ENCODE data around the gene KASH5. TPM values are rescaled to one million over a fixed set of nuclear protein-coding genes. Genes with fewer than 3 reads are reported as not detected.

The KASH5 gene
- polyA plus RNA-seq, 1 experiment: not detected

- ChIA-PET CTCF (interaction anchor here (0.6 to 2.6 kb wide), 5 partner anchors 9 to 78 kb away, joined by 3 to 9 read pairs (median 3); partner anchors contain the start of gene FLT3LG), POLR2A (interaction anchor here (0.6 to 1.0 kb wide), 2 partner anchors 43 to 224 kb away, joined by 3 to 4 read pairs; partner anchors contain the start of genes PRMT1 and RPS11)
- DNase-seq (ENCODE audit: low read depth): peak; percentile 80
- Histone ChIP-seq H3K27me3 (ENCODE audit: control insufficient read depth, insufficient read depth, low read length) (no peaks in the 10 kb centered on the region), H3K4me3 (ENCODE audit: low read depth, low read length) (peak within 1 kb of the TSS; percentile 79), H3K36me3 (ENCODE audit: control insufficient read depth, insufficient read depth, low read length) (peaks cover 2% of the 10 kb centered on the region; the same call in 1 of the 2 replicates)
- TF ChIP-seq CTCF (IDR thresholded peaks at IDR 0.05; ENCODE audit: insufficient read depth, low read depth, low read length): no peak
Measured at GRCh38 chr19:49453013-49453756, 65.1 kb downstream of the KASH5 start, which contains the start of gene ALDH16A1. Gene ALDH16A1 (plus strand): TSS chr19:49453225. CDS start chr19:49453332, 107 bp downstream.

- Histone ChIP-seq H3K36me3 (ENCODE audit: control insufficient read depth, insufficient read depth, low read length) (peaks cover 3% of the 10 kb centered on the region; the same call in 1 of the 2 replicates), H3K27me3 (ENCODE audit: control insufficient read depth, insufficient read depth, low read length) (no peaks in the 10 kb centered on the region), H3K4me3 (ENCODE audit: low read depth, low read length) (peak overlapping the region; percentile 79)
- ChIA-PET CTCF (interaction anchor here (0.6 to 2.7 kb wide), 7 partner anchors 9 to 78 kb away, joined by 3 to 12 read pairs (median 3); partner anchors contain the start of gene FLT3LG), POLR2A (interaction anchor here (1.0 kb wide), 1 partner anchor 42 kb away, joined by 4 read pairs; the partner anchor contains the start of gene RPS11)
- no peak for TF ChIP-seq CTCF (IDR thresholded peaks at IDR 0.05; ENCODE audit: insufficient read depth, low read depth, low read length)
- DNase-seq (ENCODE audit: low read depth): no peak
Measured at GRCh38 chr19:49453757-49454240, 65.8 kb downstream of the KASH5 start.

- ChIA-PET CTCF (interaction anchor here (1.2 to 2.7 kb wide), 2 partner anchors 13 to 18 kb away, joined by 3 to 12 read pairs; partner anchors contain the start of gene FLT3LG), POLR2A (no interaction called here)
- Histone ChIP-seq H3K4me3 (ENCODE audit: low read depth, low read length) (no peak overlapping the region), H3K36me3 (ENCODE audit: control insufficient read depth, insufficient read depth, low read length) (peaks cover 3% of the 10 kb centered on the region; the same call in 1 of the 2 replicates), H3K27me3 (ENCODE audit: control insufficient read depth, insufficient read depth, low read length) (no peaks in the 10 kb centered on the region)
- no peak for TF ChIP-seq CTCF (IDR thresholded peaks at IDR 0.05; ENCODE audit: insufficient read depth, low read depth, low read length)
- no peak for DNase-seq (ENCODE audit: low read depth)
Measured at GRCh38 chr19:49455773-49456172, 67.7 kb downstream of the KASH5 start.

- Histone ChIP-seq H3K27me3 (ENCODE audit: control insufficient read depth, insufficient read depth, low read length) (no peaks in the 10 kb centered on the region), H3K36me3 (ENCODE audit: control insufficient read depth, insufficient read depth, low read length) (peaks cover 3% of the 10 kb centered on the region; the same call in 1 of the 2 replicates), H3K4me3 (ENCODE audit: low read depth, low read length) (no peak overlapping the region)
- ChIA-PET POLR2A (no interaction called here), CTCF (interaction anchor here (1.2 to 2.7 kb wide), 2 partner anchors 14 to 17 kb away, joined by 3 to 12 read pairs; partner anchors contain the start of gene FLT3LG)
- no peak for DNase-seq (ENCODE audit: low read depth)
- TF ChIP-seq CTCF (IDR thresholded peaks at IDR 0.05; ENCODE audit: insufficient read depth, low read depth, low read length): no peak
Measured at GRCh38 chr19:49456326-49456725, 68.3 kb downstream of the KASH5 start.

GRCh38 chr19:49458567-49458903 lies 70.5 kb downstream of the KASH5 start:
- Histone ChIP-seq H3K4me3 (ENCODE audit: low read depth, low read length) (no peak overlapping the region), H3K36me3 (ENCODE audit: control insufficient read depth, insufficient read depth, low read length) (peaks cover 3% of the 10 kb centered on the region; the same call in 1 of the 2 replicates), H3K27me3 (ENCODE audit: control insufficient read depth, insufficient read depth, low read length) (no peaks in the 10 kb centered on the region)
- no peak for TF ChIP-seq CTCF (IDR thresholded peaks at IDR 0.05; ENCODE audit: insufficient read depth, low read depth, low read length)
- DNase-seq (ENCODE audit: low read depth): no peak
- ChIA-PET CTCF (interaction anchor here (1.2 to 3.6 kb wide), 5 partner anchors 12 to 88 kb away, joined by 3 to 20 read pairs (median 4); partner anchors contain the start of gene FLT3LG), POLR2A (interaction anchor here (0.5 kb wide), 1 partner anchor 75 kb away, joined by 6 read pairs; no protein-coding TSS in a partner anchor)

Data from BJ (cell line).